ENCODE results near the gene CTSA.

Gene CTSA

DNA sequence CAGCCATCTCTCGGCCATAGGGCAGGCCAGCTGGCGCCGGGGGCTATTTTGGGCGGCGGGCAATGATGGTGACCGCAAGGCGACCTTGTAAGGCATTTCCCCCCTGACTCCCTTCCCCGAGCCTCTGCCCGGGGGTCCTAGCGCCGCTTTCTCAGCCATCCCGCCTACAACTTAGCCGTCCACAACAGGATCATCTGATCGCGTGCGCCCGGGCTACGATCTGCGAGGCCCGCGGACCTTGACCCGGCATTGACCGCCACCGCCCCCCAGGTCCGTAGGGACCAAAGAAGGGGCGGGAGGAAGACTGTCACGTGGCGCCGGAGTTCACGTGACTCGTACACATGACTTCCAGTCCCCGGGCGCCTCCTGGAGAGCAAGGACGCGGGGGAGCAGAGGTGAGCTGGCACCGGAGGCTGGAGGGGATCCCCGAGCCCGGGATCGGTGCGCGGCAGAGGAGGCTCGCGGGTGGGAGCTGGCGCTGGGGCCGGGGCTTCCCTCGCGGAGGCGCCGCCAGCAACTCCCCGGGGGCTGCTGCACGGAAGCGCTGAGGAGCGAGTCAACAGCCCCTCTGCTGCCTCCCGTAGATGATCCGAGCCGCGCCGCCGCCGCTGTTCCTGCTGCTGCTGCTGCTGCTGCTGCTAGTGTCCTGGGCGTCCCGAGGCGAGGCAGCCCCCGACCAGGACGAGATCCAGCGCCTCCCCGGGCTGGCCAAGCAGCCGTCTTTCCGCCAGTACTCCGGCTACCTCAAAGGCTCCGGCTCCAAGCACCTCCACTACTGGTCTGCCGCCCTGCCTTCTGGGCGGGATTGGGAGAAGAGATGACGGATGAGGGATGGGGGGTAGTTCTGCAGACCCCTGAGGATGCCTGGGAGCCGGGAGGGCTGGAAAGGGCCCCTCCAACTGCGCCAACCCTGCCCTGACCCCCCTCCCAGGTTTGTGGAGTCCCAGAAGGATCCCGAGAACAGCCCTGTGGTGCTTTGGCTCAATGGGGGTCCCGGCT is at the start of gene CTSA, which contains the start of gene NEURL2:
Gene CTSA (plus strand): TSS at position 351 of the 999 bp plus-strand sequence. CDS start 234 bp downstream, at position 585.
Gene NEURL2 (minus strand): TSS at position 224 of the 999 bp plus-strand sequence. CDS start 217 bp downstream, at position 7.
- DNase-seq (ENCODE audit: low read depth in 2 of 2), result peak; percentile 73 to 80

DNA sequence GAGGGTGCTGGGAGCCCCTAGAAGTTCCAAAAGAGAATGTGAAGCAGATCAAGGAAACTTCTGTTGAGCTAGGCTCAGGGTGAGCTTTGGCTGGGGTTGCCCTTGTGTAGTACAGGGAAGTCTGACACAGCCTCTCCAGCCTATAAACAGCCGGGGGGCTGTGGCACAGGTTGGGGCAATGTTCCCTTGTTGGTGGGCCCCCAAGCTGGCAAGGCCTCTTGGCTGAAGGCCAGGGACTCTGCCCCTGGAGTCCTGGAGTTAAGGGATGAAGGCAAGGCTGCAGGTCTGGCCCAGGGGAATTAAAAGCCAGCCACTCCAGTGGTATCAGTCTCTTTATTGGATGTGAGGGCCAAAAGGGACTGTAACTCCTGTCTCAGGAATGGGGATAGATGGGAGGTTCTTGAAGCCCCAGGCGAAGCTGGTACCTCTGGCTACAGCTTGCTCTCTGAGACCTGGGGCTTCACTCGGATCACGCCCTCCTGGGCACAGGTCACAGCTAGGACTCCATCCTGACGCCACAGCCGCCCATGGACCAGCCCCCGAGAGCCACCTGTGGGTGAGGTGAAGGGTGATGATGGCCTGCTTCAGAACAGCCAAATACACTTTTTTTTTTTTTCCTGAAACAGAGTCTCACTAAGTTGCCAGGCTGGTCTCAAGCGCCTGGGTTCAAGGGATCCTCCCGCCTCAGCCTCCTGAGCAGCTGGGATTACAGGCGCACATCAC is 49.6 kb upstream of the CTSA start:
- no peak for DNase-seq (ENCODE audit: low read depth in 2 of 2)

- no peak for DNase-seq (ENCODE audit: low read depth in 2 of 2)
Observed at GRCh38 chr20:45842169-45842812, 48.8 kb upstream of the CTSA start.

DNA sequence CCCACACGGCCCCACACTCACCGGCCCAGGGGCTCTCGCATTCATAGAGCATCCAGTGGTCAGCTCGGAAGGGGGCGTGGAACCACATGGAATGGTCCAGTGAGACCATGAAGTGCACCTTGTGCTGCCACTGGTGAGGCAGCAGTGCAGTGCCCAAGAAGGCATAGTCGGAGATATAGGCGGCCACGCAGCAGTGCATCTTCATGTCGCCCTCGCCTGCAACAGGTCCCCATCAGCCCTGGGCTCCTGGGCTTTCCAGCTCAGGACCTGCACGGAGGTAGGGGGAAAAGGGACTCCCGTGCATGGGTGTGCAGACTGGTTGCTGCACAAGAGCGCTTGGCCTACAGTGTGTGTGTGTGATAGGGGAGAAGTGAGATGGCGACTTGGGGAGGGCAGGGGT is 47.6 kb upstream of the CTSA start:
- no peak for DNase-seq (ENCODE audit: low read depth in 2 of 2)

DNA sequence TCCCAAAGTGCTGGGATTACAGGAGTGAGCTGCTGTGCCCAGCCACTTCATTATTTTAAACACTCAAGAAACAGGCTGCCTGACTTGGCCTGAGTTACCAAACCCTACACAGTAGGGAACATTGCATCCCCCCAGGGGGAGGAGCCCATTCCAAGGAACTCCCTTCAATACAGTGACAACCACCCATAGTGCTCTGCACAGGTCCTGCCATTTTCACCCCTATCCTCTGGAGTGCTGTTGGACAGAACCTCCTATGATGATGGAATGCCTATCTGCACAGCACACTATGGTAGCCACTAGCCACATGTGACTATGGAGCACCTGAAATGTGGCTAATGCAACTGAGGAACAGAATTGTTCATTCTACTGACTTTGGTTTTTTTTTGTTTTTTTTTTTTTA is 45.7 kb upstream of the CTSA start:
- DNase-seq (ENCODE audit: low read depth in 2 of 2), result no peak

DNA sequence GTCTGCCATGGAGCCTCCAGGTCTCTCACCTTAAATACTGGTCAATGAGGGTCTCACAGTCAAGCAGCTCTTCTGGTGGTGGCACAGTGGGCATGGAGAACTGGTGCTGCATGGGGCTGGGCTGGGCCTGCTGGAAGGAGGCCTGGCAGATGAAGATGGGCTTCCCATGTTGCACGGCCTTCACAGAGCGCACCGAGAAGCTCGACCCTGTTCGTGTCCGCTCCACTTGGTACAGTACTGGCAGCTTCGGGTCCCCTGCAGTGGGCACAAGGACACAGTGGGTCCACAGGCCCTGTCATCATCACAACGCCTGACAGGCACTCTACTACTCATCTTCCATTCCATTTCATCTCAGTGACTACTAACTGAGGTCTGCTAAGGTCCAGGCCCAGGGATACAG is 42.7 kb upstream of the CTSA start:
- no peak for DNase-seq (ENCODE audit: low read depth in 2 of 2)

DNA sequence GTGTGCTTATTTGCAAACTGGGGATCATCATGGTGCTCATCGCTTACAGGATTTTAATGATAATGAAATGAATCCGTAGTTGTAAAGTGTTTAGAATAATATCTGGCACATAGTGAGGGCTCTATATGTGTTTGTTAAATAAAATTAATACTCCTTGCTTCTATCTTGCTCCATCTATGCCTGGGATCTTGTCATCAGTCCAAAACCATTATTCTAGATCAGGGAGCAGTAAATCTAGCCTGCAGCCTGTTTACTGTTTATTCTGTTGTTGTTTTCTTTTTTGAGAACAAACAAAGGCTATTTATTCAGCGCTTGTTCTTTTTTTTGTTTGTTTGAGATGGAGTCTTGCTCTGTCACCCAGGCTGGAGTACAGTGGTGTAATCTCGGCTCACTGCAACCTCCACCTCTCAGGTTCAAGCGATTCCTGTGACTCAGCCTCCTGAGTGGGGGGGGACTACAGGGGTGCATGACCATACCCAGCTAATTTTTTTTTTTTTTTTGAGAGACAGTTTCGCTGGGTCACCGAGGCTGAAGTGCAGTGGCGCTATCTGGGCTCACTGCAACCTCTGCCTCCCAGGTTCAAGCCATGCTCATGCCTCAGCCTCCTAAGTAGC is 42.1 kb upstream of the CTSA start:
- no peak for DNase-seq (ENCODE audit: low read depth in 2 of 2)

- DNase-seq (ENCODE audit: low read depth in 2 of 2), result no peak
Observed at GRCh38 chr20:45850238-45850637, 40.9 kb upstream of the CTSA start.

- DNase-seq (ENCODE audit: low read depth in 2 of 2), result no peak
Observed at GRCh38 chr20:45850926-45851325, 40.2 kb upstream of the CTSA start.

- DNase-seq (ENCODE audit: low read depth in 2 of 2), result no peak
Observed at GRCh38 chr20:45851501-45851900, 39.6 kb upstream of the CTSA start.

DNA sequence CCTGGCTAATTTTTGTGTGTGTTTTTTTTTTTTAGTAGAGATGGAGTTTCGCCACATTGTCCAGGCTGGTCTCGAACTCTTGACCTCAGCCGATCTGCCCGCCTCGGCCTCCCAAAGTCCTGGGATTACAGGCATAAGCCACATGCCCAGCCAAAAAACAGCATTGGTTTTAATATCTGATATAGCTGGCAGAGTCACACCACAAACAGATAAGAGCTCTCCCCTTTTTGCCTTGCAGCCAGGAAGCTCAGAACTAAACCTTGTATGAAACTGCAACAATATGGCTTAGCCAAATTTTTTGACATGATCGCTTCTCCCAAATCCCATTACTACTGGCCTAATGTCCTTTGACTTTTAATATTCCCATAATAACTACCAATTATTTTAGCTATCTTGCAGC is 38.8 kb upstream of the CTSA start:
- no peak for DNase-seq (ENCODE audit: low read depth in 2 of 2)

GRCh38 chr20:45853484-45853883 is 37.7 kb upstream of the CTSA start:
- DNase-seq (ENCODE audit: low read depth in 2 of 2), result no peak

GRCh38 chr20:45857114-45857881 is 33.8 kb upstream of the CTSA start, which contains the start of the genes ACOT8 and ZSWIM3:
ACOT8 (minus strand) TSS chr20:45857392; CDS start chr20:45857315, 77 bp downstream.
ZSWIM3 (plus strand) TSS chr20:45857614; CDS start chr20:45857826, 212 bp downstream.
- peak; percentile 81 to 87 for DNase-seq (ENCODE audit: low read depth in 2 of 2)

GRCh38 chr20:45857882-45858216 is 33.3 kb upstream of the CTSA start:
- DNase-seq (ENCODE audit: low read depth in 2 of 2), result peak in 1 of 2 experiments; percentile 41

DNA sequence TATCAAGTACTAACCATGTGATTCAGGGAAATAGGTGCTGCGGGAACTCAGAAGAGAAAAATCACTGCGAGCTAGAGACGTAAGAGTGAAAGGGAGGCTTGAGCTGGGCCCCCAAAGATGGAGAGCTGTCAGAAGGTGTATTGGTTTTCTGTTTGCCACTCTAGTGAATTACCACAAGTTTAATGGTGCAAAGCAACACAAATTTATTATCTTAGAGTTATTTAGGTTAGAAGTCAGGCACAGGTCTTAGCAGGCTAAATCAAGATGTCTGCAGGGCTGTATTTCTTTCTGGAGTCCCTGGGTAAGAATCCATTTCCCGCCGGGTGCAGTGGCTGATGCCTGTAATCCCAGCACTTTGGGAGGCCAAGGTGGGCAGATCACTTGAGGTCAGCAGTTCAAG is 31.2 kb upstream of the CTSA start:
- DNase-seq (ENCODE audit: low read depth in 2 of 2), result no peak

DNA sequence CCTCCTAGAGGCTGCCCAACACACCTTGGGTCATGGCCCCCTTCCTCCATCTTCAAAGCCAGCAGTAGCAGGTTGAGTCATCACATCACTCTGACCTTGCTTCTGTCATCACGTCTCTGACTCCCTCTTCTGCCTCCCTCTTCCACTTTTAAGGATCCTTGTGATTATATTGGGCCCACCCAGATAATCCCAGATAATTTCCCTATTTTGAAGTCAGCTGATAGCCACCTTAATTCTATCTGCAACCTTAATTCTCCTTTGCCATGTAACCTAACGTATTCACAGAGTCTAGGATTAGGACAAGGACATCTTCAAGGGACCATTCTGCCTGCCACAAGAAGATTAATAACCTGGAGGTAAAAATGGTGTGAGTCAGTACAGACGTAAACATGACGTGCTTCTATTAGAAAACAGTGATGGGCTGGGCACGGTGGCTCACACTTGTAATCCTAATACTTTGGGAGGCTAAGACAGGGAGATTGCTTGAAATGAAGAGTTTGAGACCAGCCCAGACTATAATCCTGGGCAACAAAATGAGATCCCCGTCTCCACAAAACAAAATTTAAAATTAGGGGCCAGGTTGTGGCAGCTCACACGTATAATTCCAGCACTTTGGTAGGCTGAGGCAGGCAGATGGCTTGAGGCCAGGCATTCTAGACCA is 30.4 kb upstream of the CTSA start:
- no peak for DNase-seq (ENCODE audit: low read depth in 2 of 2)

- no peak for DNase-seq (ENCODE audit: low read depth in 2 of 2)
Observed at GRCh38 chr20:45861221-45862075, 29.7 kb upstream of the CTSA start.

- DNase-seq (ENCODE audit: low read depth in 2 of 2), result no peak
Observed at GRCh38 chr20:45863543-45864470, 27.3 kb upstream of the CTSA start.
